ENCODE measurements around the gene C12orf54. TPM values are rescaled to one million over a fixed set of nuclear protein-coding genes. Genes with fewer than 3 reads are reported as not detected.
"Not testable (repeated sequence)": the region's sequence is repeated elsewhere in the genome, so short reads cannot be mapped to it uniquely, and the experiment has no call there.

Gene C12orf54
- total and polyA plus RNA-seq, 2 of the 13 experiments (the other 11 are each of a cell fraction or from before 2014, with no cell fraction given): not detected

GRCh38 chr12:48489456-48489855, 7.2 kb downstream of the C12orf54 start:
- ATAC-seq; H3K4me3 ChIP-seq (replicated peaks in 1 of 3; ENCODE audit: insufficient read depth in 1 of 3, low read depth in 2 of 3, low read length in 3 of 3); POLR2A ChIA-PET; H3K27ac ChIP-seq (ENCODE audit: extremely low read length, insufficient read depth, low read length); intact Hi-C loops (cut with micrococcal nuclease; ENCODE audit: unreplicated experiment); H3K9me3 ChIP-seq (ENCODE audit: low read length); H2AFZ ChIP-seq (ENCODE audit: low read length); FAIRE-seq; H3K4me1 ChIP-seq (ENCODE audit: insufficient read depth, low read length); H3K4me2 ChIP-seq (ENCODE audit: low read depth, low read length); in situ Hi-C loops (cut with HindIII; ENCODE audit: extremely low pct_ligation_motif_present, low pct_unique_long_range_greater_than_20kb); CTCF ChIA-PET (ENCODE audit: low intra/inter-chr PET ratio, low total read pairs); DNase-seq (ENCODE audit: low spot score); H3K9ac ChIP-seq (ENCODE audit: insufficient read depth, low read depth, low read length); H3K79me2 ChIP-seq (ENCODE audit: insufficient read depth, low read length); BruUV-seq (replicated peaks); H4K20me1 ChIP-seq (ENCODE audit: insufficient read depth, low read length); H3K36me3 ChIP-seq (replicated peaks in 1 of 2; ENCODE audit: control insufficient read depth in 1 of 2, insufficient read depth in 2 of 2, low read length in 2 of 2): not testable (repeated sequence)
- 4% methylated on average over 7 of the region's 7 CpGs for WGBS (ENCODE audit: low lambda C conversion rate)
- H3K27me3 ChIP-seq (ENCODE audit: control insufficient read depth in 1 of 2, insufficient read depth in 2 of 2, low read length in 2 of 2): peaks cover 0 to 12% of the 10 kb centered on the region in 2 experiments; a peak in 2 of 5 replicates

DNA sequence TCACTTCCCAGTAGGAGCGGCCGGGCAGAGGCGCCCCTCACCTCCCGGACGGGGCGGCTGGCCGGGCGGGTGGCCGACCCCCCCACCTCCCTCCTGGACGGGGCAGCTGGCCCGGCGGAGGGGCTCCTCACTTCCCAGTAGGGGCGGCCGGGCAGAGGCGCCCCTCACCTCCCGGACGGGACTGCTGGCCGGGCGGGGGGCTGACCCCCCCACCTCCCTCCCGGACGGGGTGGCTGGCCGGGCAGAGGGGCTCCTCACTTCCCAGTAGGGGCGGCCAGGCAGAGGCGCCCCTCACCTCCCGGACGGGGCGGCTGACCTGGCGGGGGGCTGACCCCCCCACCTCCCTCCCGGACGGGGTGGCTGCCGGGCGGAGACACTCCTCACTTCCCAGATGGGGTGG, 18.0 kb downstream of the C12orf54 start:
- H3K4me3 ChIP-seq (replicated peaks in 1 of 3; ENCODE audit: insufficient read depth in 1 of 3, low read depth in 2 of 3, low read length in 3 of 3); intact Hi-C loops (cut with micrococcal nuclease; ENCODE audit: unreplicated experiment); POLR2A ChIA-PET; H3K27ac ChIP-seq (ENCODE audit: extremely low read length, insufficient read depth, low read length); H3K4me2 ChIP-seq (ENCODE audit: low read depth, low read length); ATAC-seq; H4K20me1 ChIP-seq (ENCODE audit: insufficient read depth, low read length); FAIRE-seq; H3K27me3 ChIP-seq (ENCODE audit: control insufficient read depth in 1 of 2, insufficient read depth in 2 of 2, low read length in 2 of 2); in situ Hi-C loops (cut with HindIII; ENCODE audit: extremely low pct_ligation_motif_present, low pct_unique_long_range_greater_than_20kb); CTCF ChIA-PET (ENCODE audit: low intra/inter-chr PET ratio, low total read pairs); H3K4me1 ChIP-seq (ENCODE audit: insufficient read depth, low read length); H2AFZ ChIP-seq (ENCODE audit: low read length); H3K9ac ChIP-seq (ENCODE audit: insufficient read depth, low read depth, low read length); H3K79me2 ChIP-seq (ENCODE audit: insufficient read depth, low read length); H3K9me3 ChIP-seq (ENCODE audit: low read length); BruUV-seq (replicated peaks); H3K36me3 ChIP-seq (replicated peaks in 1 of 2; ENCODE audit: control insufficient read depth in 1 of 2, insufficient read depth in 2 of 2, low read length in 2 of 2); DNase-seq (ENCODE audit: low spot score): not testable (repeated sequence)
- no CpG with 5 or more reads among the region's 32 CpGs for WGBS (ENCODE audit: low lambda C conversion rate)

- H3K27me3 ChIP-seq (ENCODE audit: control insufficient read depth in 1 of 2, insufficient read depth in 2 of 2, low read length in 2 of 2); H3K4me2 ChIP-seq (ENCODE audit: low read depth, low read length); intact Hi-C loops (cut with micrococcal nuclease; ENCODE audit: unreplicated experiment); H3K9me3 ChIP-seq (ENCODE audit: low read length); DNase-seq (ENCODE audit: low spot score); POLR2A ChIA-PET; H3K27ac ChIP-seq (ENCODE audit: extremely low read length, insufficient read depth, low read length); H3K9ac ChIP-seq (ENCODE audit: insufficient read depth, low read depth, low read length); H3K36me3 ChIP-seq (replicated peaks in 1 of 2; ENCODE audit: control insufficient read depth in 1 of 2, insufficient read depth in 2 of 2, low read length in 2 of 2); H3K79me2 ChIP-seq (ENCODE audit: insufficient read depth, low read length); in situ Hi-C loops (cut with HindIII; ENCODE audit: extremely low pct_ligation_motif_present, low pct_unique_long_range_greater_than_20kb); ATAC-seq; H2AFZ ChIP-seq (ENCODE audit: low read length); CTCF ChIA-PET (ENCODE audit: low intra/inter-chr PET ratio, low total read pairs); BruUV-seq (replicated peaks); H3K4me3 ChIP-seq (replicated peaks in 1 of 3; ENCODE audit: insufficient read depth in 1 of 3, low read depth in 2 of 3, low read length in 3 of 3); H4K20me1 ChIP-seq (ENCODE audit: insufficient read depth, low read length); FAIRE-seq; H3K4me1 ChIP-seq (ENCODE audit: insufficient read depth, low read length): not testable (repeated sequence)
- 17% methylated on average over 2 of the region's 2 CpGs for WGBS (ENCODE audit: low lambda C conversion rate)
Observed at GRCh38 chr12:48506836-48507235, 24.5 kb downstream of the C12orf54 start.
